ENCODE data around the gene EZH2. TPM values are rescaled to one million over a fixed set of nuclear protein-coding genes. Genes with fewer than 3 reads are reported as not detected.

Gene EZH2
- total and polyA plus RNA-seq, 2 of the 4 experiments (the other 2 are of a cell fraction): 13.1 to 19.8 TPM

DNA sequence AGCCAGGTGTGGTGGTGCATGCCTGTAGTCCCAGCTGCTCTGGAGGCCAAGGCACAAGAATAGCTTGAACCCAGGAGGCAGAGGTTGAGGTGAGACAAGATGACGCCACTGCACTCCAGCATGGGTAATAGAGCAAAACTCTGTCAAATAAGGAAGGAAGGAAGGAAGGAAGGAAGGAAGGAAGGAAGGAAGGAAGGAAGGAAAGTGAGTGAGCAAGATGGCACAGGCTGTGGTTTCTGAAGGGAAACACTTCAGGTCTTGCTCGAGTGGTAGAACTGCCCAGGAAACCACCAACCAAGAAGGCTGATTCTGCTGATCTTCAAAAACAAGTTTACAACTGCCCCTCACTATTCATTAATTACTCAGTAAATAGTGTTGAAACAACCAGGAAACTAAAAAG, 45.2 kb downstream of the EZH2 start:
- dilution Hi-C loops (cut with HindIII; ENCODE audit: low sequenced_read_pairs, unreplicated experiment): no loop called here
- no TSS peak for BruUV-seq (replicated peaks)
- Histone ChIP-seq H3K14ac (replicated peaks; ENCODE audit: low read depth, low read length) (no peak overlapping the region), H3K79me1 (ENCODE audit: low read depth in 1 of 2, low read length in 2 of 2) (peaks cover 32 to 42% of the 10 kb centered on the region in 2 experiments), H4K20me1 (ENCODE audit: insufficient read depth, low read length) (no peaks in the 10 kb centered on the region; the same call in 1 of the 2 replicates), H3K9me3 (ENCODE audit: control insufficient read depth, insufficient read depth, low read length) (no peaks in the 10 kb centered on the region), H3K23ac (ENCODE audit: low read depth, low read length) (no peak overlapping the region), H3K4me2 (ENCODE audit: low read depth, low read length) (no peak overlapping the region), H2AK9ac (replicated peaks; ENCODE audit: low read depth, low read length, poor library complexity) (no peak overlapping the region), H2BK120ac (ENCODE audit: low read depth, low read length) (no peak overlapping the region), H4K8ac (ENCODE audit: low read depth in 2 of 2, low read length in 2 of 2) (no peak overlapping the region), H3K4ac (ENCODE audit: low read depth, low read length) (no peak overlapping the region), H2BK20ac (ENCODE audit: low read depth, low read length) (no peak overlapping the region), H3K36me3 (ENCODE audit: control insufficient read depth, insufficient read depth, low read length) (peaks cover 2% of the 10 kb centered on the region; the same call in 1 of the 2 replicates), H3K56ac (ENCODE audit: extremely low read depth, insufficient read depth, low read length) (no peak overlapping the region), H3K4me1 (ENCODE audit: control insufficient read depth, insufficient read depth, low read length) (no peaks in the 10 kb centered on the region; the same call in 1 of the 2 replicates), H4K91ac (ENCODE audit: insufficient read depth, low read depth, low read length) (no peak overlapping the region), H3K4me3 (ENCODE audit: insufficient read depth, low read depth, low read length) (no peak overlapping the region), H3K27ac (ENCODE audit: insufficient read depth, low read length) (no peak overlapping the region), H3K18ac (ENCODE audit: low read depth, low read length) (no peak overlapping the region), H2BK15ac (ENCODE audit: low read depth, low read length) (no peak overlapping the region), H3K27me3 (ENCODE audit: control insufficient read depth, insufficient read depth, low read length) (no peaks in the 10 kb centered on the region), H2BK5ac (ENCODE audit: low read depth, low read length, poor library complexity, severe bottlenecking) (no peak overlapping the region), H3K9me1 (ENCODE audit: insufficient read depth, low read length) (peaks cover 3% of the 10 kb centered on the region; the same call in 1 of the 2 replicates), H4K5ac (ENCODE audit: low read depth, low read length) (no peak overlapping the region), H3K9ac (ENCODE audit: low read depth, low read length) (no peak overlapping the region), H2AK5ac (ENCODE audit: low read depth, low read length) (no peak overlapping the region), H2AFZ (replicated peaks; ENCODE audit: low read length, poor library complexity) (no peak overlapping the region)
- intact Hi-C loops (cut with micrococcal nuclease): no loop called here
- ATAC-seq (ENCODE audit: low read depth): no peak
- CTCF ChIA-PET: interaction anchor here (0.6 kb wide), 2 partner anchors 16 to 211 kb away, joined by 3 read pairs; no protein-coding TSS in a partner anchor
- no peak for TF ChIP-seq MAFK (IDR thresholded peaks at IDR 0.05; ENCODE audit: low read depth, low read length)
- TF ChIP-seq RCOR1 (IDR thresholded peaks at IDR 0.05; ENCODE audit: insufficient replicate concordance, low read length): no peak
- no peak for TF ChIP-seq FOS (IDR thresholded peaks at IDR 0.05; ENCODE audit: low read depth, low read length)
- TF ChIP-seq RAD21 (IDR thresholded peaks at IDR 0.05; ENCODE audit: low read length): no peak
- TF ChIP-seq POLR2A (IDR thresholded peaks at IDR 0.05; ENCODE audit: low read depth, low read length): no peak
- TF ChIP-seq CHD1 (IDR thresholded peaks at IDR 0.05; ENCODE audit: low read depth, low read length): no peak
- TF ChIP-seq, protein P1, sequence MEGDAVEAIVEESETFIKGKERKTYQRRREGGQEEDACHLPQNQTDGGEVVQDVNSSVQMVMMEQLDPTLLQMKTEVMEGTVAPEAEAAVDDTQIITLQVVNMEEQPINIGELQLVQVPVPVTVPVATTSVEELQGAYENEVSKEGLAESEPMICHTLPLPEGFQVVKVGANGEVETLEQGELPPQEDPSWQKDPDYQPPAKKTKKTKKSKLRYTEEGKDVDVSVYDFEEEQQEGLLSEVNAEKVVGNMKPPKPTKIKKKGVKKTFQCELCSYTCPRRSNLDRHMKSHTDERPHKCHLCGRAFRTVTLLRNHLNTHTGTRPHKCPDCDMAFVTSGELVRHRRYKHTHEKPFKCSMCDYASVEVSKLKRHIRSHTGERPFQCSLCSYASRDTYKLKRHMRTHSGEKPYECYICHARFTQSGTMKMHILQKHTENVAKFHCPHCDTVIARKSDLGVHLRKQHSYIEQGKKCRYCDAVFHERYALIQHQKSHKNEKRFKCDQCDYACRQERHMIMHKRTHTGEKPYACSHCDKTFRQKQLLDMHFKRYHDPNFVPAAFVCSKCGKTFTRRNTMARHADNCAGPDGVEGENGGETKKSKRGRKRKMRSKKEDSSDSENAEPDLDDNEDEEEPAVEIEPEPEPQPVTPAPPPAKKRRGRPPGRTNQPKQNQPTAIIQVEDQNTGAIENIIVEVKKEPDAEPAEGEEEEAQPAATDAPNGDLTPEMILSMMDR (conservative IDR thresholded peaks at IDR 0.05; ENCODE audit: low read depth, low read length): no peak
- no peak for TF ChIP-seq BHLHE40 (IDR thresholded peaks at IDR 0.05; ENCODE audit: low read depth, low read length)
- no peak for TF ChIP-seq CEBPB (IDR thresholded peaks at IDR 0.05; ENCODE audit: low read depth, low read length)
- no peak for TF ChIP-seq SMC3 (IDR thresholded peaks at IDR 0.05; ENCODE audit: low read depth, low read length)
- POLR2A ChIA-PET (ENCODE audit: unreplicated experiment): no interaction called here
- no CpG with 5 or more reads among the region's 2 CpGs for WGBS, 2 experiments (ENCODE audit: extremely low coverage in 2 of 2, insufficient read length in 1 of 2)
- in situ Hi-C loops (cut with MboI; ENCODE audit: low sequenced_read_pairs): no loop called here
- no peak for DNase-seq
